ENCODE data around the gene TREM1.

The TREM1 gene

DNA sequence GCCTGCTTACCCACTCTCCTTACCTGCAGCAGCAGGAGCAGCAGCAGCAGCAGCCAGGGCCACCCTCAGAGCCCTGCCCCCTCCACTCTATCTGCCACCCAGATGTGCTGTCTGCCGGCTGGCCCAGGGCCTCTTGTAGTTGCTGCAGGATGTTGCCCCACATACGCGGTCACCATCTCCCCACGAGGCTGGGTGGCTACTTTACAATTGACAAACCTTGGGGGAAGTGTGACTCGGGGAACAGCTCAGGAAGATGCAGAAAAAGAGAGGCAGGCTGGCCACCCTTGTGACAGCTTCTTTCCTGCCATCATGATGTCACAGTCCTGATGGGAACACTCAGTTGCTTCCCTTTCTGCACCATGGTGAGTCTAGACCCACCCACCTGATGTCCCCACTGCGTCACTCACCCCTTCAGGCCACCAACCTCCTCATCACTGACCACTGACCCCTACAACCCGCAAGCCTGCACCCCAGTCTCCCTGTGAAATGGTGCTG lies 14.5 kb downstream of the TREM1 start:
- no peak overlapping the region for H3K27ac ChIP-seq
- TF ChIP-seq ZFX (IDR thresholded peaks at IDR 0.05; ENCODE audit: borderline replicate concordance) = no peak
- TF ChIP-seq, protein P1, sequence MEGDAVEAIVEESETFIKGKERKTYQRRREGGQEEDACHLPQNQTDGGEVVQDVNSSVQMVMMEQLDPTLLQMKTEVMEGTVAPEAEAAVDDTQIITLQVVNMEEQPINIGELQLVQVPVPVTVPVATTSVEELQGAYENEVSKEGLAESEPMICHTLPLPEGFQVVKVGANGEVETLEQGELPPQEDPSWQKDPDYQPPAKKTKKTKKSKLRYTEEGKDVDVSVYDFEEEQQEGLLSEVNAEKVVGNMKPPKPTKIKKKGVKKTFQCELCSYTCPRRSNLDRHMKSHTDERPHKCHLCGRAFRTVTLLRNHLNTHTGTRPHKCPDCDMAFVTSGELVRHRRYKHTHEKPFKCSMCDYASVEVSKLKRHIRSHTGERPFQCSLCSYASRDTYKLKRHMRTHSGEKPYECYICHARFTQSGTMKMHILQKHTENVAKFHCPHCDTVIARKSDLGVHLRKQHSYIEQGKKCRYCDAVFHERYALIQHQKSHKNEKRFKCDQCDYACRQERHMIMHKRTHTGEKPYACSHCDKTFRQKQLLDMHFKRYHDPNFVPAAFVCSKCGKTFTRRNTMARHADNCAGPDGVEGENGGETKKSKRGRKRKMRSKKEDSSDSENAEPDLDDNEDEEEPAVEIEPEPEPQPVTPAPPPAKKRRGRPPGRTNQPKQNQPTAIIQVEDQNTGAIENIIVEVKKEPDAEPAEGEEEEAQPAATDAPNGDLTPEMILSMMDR (IDR thresholded peaks at IDR 0.05) = no peak

GRCh38 chr6:41269716-41270115 lies 16.8 kb downstream of the TREM1 start:
- TF ChIP-seq, protein P1 (IDR thresholded peaks at IDR 0.05) = no peak
- TF ChIP-seq ZFX (IDR thresholded peaks at IDR 0.05; ENCODE audit: borderline replicate concordance) = no peak

GRCh38 chr6:41269166-41269565 lies 17.3 kb downstream of the TREM1 start:
- H3K27ac ChIP-seq = no peak overlapping the region
- TF ChIP-seq ZFX (IDR thresholded peaks at IDR 0.05; ENCODE audit: borderline replicate concordance) = no peak
- TF ChIP-seq, protein P1 (IDR thresholded peaks at IDR 0.05) = no peak

More at GRCh38 chr6:41269716-41270115, 16.8 kb downstream of the TREM1 start:
- no peak overlapping the region for H3K27ac ChIP-seq

DNA sequence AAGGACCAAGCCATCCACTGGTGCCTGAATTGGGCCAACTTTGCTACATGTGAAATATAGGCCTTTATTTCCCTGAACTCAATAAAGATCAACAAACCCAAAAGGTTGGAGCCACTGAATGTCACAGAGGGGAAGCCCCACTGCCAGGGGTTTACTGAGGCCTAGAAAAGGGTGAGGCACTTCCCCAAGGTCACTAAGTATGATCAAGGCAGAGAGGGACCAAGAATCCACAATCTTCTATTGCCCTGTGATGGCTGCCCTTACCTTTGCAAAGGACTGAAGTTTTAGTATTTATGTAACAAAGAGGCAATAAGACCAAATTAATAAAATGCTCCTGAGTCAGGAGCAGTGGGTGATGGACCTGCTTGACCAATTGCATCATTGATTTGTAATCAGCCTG lies 18.0 kb downstream of the TREM1 start:
- no peak for TF ChIP-seq ZFX (IDR thresholded peaks at IDR 0.05; ENCODE audit: borderline replicate concordance)
- TF ChIP-seq, protein P1 (IDR thresholded peaks at IDR 0.05) = no peak
- H3K27ac ChIP-seq = no peak overlapping the region

GRCh38 chr6:41266541-41266940 lies 19.9 kb downstream of the TREM1 start:
- no peak for TF ChIP-seq ZFX (IDR thresholded peaks at IDR 0.05; ENCODE audit: borderline replicate concordance)
- TF ChIP-seq, protein P1 (IDR thresholded peaks at IDR 0.05) = no peak

GRCh38 chr6:41263267-41263666 lies 23.2 kb downstream of the TREM1 start:
- no peak overlapping the region for H3K27ac ChIP-seq
- TF ChIP-seq, protein P1 (IDR thresholded peaks at IDR 0.05) = no peak
- no peak for TF ChIP-seq ZFX (IDR thresholded peaks at IDR 0.05; ENCODE audit: borderline replicate concordance)

More at GRCh38 chr6:41266541-41266940, 19.9 kb downstream of the TREM1 start:
- no peak overlapping the region for H3K27ac ChIP-seq

GRCh38 chr6:41262401-41262800 lies 24.1 kb downstream of the TREM1 start:
- TF ChIP-seq, protein P1 (IDR thresholded peaks at IDR 0.05) = no peak
- TF ChIP-seq ZFX (IDR thresholded peaks at IDR 0.05; ENCODE audit: borderline replicate concordance) = no peak
- H3K27ac ChIP-seq = no peak overlapping the region

All from 22Rv1 (cell line).